Mammary microvascular endothelial cell (primary cell): Measurements from ENCODE around the gene KIF4A. TPM values are rescaled to one million over a fixed set of nuclear protein-coding genes. Genes with fewer than 3 reads are reported as not detected.

ENCODE experiments used
- total RNA-seq: library from RNA; depleted of rRNA; stranded (reverse); fragments of >200 nt; gene quantifications from 2 replicates; pipeline ENCODE4 v1.2.3, GENCODE V29; 2015

The KIF4A gene
- total RNA-seq: 21.1 and 21.7 TPM in 2 replicates

GRCh38 chrX:70289793-70290770 is at the start of gene KIF4A, which contains the start of gene PDZD11:
Gene KIF4A, plus strand, starts transcription at chrX:70290104. Its CDS starts 355 bp downstream, at chrX:70290459.
Gene PDZD11, minus strand, starts transcription at chrX:70289927. Its CDS starts 586 bp downstream, at chrX:70289341.

GRCh38 chrX:70260104-70260503 is 29.8 kb upstream of the KIF4A start, which contains the start of gene P2RY4:
Gene P2RY4, minus strand, starts transcription at chrX:70260204. Its CDS starts 580 bp downstream, at chrX:70259624.

GRCh38 chrX:70268034-70268433 is 21.9 kb upstream of the KIF4A start, which contains the start of gene ARR3:
Gene ARR3, plus strand, starts transcription at chrX:70268334. Its CDS starts 1,052 bp downstream, at chrX:70269386.

GRCh38 chrX:70281951-70282350 is 8.0 kb upstream of the KIF4A start, which contains the start of gene RAB41:
Gene RAB41, plus strand, starts transcription at chrX:70282172. Its CDS starts 46 bp downstream, at chrX:70282218.

GRCh38 chrX:70422851-70423341 is 133.0 kb downstream of the KIF4A start, which contains the start of gene GDPD2:
Gene GDPD2, plus strand, starts transcription at chrX:70423314. Its CDS starts 1,671 bp downstream, at chrX:70424985.

GRCh38 chrX:70444326-70444945 is 154.5 kb downstream of the KIF4A start, which contains the start of gene DLG3:
Gene DLG3, plus strand, starts transcription at chrX:70444835. Its CDS starts 367 bp downstream, at chrX:70445202.

Other genes with a start within 250 kb of the KIF4A start
- gene AWAT2, start 240.2 kb upstream of the KIF4A start, total RNA-seq: not detected in 2 replicates
- gene OTUD6A, start 227.6 kb upstream of the KIF4A start, total RNA-seq: not detected in 2 replicates
- gene IGBP1, start 156.7 kb upstream of the KIF4A start, total RNA-seq: 41.4 and 41.8 TPM in 2 replicates
- 0.20 TPM in 1 of 2 replicates, not detected in the other for gene DGAT2L6, start 112.6 kb upstream of the KIF4A start, total RNA-seq
- not detected in 2 replicates for gene AWAT1, start 55.4 kb upstream of the KIF4A start, total RNA-seq
- gene P2RY4, start 29.9 kb upstream of the KIF4A start, total RNA-seq: not detected in 2 replicates
- not detected in 2 replicates for gene ARR3, start 21.8 kb upstream of the KIF4A start, total RNA-seq
- not detected in 2 replicates for gene RAB41, start 7.9 kb upstream of the KIF4A start, total RNA-seq
- gene PDZD11, start 177 bp upstream of the KIF4A start, total RNA-seq: 50.4 and 53.7 TPM in 2 replicates
- not detected in 2 replicates for gene GDPD2, start 133.2 kb downstream of the KIF4A start, total RNA-seq
- gene DLG3, start 154.7 kb downstream of the KIF4A start, total RNA-seq: 0.84 and 1.5 TPM in 2 replicates